GM21423 (cell line): Measurements from ENCODE around the gene SDHA.

Experiments used
- ATAC-seq: cut with Tn5 transposase; IDR thresholded peaks from one replicate; pipeline ENCODE4 v1.9.1; 2021; ENCODE audit warnings: mild to moderate bottlenecking, moderate library complexity; ENCODE audit not compliant: unreplicated experiment

The SDHA gene

DNA sequence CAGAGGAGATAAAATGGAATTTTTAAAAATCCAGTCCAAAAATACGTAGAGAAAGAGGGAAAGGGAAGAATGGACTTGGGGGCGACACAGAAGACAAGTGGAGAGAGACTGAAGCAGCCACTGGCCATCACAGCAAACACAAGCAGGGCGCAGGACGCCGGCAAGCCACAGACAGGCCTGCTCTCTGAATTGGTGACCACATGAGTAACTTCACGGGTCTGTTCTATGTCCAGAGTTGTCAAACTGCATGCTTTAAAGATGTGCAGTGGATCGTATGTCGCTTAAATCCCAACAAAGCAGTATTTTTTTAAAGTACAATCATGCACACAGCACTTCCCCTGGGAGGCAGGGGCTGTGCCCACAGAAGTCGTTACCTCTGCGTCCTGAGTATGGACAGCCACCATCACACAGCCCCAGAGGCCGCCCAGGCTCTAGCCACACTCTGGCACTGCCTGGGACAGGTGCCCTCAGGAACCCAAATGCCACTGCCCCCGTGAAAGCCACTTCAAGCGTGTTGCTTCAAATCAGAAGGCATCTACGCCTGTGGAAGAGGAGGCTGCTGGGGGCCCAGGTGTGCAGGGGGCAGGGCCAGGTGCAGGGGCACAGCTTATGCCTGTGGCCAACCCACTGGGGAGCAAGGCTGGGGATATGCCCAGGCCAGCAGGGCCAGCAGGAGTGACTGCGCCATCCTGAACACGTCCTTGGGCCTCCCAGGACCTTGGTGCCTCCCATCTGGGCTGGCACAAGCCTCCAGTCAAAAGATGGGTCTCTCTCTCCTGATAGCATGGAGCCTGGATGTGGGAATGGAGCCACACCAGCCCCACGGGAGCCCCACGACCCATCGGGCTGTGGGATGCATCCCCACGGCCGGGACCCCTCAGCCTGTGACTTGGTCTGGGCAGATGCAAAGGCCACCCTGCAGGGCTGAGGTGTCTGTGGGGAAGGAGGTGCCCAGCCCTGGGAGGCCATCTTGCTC lies 32.7 kb upstream of the SDHA start:
- ATAC-seq, result no peak

DNA sequence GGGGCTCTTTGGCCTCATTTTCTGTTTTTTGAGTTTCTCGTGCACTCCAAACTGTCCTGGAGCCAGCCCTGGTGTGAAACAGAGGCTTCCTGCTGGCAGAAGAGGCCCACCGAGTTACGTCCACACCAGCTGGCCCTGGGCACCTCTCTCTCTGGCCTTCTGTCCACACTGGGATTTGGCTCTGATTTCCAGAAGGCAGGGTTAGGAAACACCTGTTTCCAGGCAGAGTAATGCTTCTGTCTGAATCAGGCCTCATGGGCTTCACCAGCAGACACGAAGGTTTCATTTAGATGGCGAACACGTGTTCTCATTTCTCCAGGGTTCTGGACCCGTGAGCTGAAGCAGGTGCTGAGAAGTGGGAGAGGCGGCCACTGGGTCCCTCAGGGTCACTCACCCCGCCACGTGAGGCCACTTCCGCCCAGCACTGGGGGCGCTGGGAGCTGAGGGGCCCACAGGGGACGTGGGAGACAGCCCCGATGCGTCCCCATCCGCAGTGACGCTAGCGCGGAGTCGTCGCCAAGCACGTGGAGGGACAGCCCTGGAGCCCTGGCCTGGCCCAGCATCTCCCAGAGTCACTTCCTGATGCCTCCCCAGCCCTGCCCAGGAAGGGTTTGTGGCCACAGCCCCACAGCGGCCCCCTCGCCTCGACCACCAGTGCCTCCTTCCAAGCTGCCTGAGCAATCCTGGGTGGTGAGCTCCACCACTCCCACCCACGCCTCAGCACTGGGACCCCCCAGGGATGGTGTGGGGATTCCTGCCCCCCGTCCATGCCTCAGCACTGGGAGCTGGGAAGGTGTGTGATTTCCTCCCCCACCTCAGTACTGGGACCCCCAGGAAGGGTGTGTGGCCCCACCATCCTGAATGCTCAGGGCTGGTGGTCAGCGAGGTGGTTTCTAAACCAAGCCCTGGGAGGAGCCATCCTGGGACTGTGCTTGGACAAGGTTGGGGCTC lies 31.8 kb upstream of the SDHA start:
- ATAC-seq, result no peak

DNA sequence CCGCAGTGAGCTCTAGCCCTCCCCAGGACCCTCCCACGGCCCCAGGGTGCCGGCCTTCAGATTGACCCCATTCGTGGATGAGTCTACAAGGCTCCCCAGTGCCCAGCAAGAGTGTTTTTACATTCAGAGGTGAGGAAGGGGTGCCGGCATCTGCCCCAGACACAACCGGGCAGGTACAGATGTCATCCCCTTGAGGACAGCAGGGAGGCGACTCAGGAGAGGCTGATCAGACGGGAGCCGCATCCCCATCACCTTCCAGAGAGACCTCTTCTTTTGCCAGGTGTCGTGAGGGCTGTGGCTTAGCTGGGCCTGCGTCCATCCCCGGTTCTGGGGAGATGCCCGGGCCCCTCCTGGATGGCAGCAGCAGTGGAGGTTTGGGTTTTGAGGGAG lies 31.1 kb upstream of the SDHA start:
- ATAC-seq, result no peak

DNA sequence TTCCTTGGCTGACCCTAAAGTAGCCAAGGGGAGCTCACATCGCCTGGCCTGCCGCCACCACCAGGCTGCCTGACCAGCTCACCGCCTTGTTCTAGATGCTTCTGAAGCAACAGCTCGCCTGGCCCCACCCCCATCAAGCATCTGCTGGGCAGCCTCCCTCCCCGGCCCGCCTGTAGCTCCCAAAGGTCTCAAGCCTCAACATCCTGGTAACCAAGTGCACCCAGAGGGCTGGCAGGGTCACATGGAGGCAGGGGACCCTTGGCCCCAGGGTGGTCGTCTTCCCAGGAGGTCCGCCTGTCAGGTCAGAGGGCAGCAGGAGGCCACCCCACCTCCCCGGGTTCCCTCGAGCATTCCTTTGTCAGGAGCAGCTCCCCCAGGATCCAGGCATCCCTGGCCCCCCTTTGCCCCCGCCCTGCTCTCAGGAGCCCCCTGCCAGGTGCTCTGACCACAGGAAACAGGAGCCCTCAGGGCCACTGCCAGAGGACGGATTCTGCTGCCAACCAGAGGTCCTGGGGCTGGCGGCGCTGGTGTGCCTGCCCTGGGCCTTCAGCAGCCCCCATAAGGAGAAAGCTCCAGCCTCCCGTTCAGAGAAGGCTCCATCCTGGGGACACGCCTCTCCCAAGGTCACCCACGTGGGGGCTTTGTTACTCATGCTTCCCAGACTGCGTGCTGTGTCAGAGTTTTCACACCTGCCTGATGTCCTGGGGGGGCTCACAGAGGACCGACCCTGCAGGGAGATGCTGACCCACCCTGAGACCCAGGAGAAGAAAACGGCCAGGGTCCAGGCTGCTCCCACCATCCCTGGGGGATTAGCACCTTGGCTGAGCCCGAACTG lies 30.3 kb upstream of the SDHA start:
- ATAC-seq, result no peak

DNA sequence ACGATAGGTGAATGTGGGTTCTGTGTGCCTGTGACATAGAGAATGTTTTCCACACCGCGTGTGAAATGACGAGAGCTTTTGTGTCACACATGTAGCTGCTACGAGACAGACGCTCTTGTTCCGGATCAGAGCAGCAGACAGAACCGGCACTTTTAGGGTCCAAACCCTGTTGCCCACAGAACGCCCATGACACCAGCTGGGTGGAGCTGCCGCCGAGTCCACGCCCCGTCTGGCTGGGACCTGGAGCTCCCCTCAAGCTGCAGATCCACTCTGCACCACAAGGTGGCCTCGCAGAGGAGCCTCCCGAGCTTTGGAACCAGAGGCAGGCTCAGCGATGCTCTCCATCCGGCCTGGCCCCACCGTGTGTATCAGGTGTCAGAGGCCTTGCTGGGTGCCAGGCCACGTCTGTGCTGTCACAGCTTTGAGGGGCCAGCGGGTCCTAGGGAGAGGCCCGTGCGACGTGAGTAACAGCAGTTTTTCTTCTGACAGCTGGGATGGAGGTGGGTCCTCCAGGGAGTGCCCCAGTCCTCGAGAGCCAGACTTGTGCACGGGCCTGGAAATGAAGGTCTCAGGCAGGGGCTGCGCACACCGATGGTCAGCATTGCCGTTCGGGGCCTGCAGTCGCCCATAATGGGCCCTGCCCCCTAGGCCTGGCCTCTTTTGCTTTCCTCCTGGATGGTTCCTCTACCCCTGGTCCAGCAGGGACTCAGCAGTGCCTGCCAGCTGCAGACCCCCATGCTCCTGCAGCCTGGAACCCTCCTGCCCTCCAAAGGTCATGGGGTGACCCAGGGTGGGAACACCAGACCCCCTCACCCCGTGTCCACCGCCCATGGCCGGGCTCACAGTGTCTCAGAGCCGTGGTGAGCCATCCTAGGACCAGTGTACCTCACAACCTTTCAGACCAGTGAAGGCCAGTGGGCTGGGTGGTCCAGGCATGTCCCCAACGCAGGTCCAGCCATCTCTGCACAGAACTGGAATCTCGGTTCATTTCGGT lies 29.3 kb upstream of the SDHA start:
- ATAC-seq, result peak; percentile 77

DNA sequence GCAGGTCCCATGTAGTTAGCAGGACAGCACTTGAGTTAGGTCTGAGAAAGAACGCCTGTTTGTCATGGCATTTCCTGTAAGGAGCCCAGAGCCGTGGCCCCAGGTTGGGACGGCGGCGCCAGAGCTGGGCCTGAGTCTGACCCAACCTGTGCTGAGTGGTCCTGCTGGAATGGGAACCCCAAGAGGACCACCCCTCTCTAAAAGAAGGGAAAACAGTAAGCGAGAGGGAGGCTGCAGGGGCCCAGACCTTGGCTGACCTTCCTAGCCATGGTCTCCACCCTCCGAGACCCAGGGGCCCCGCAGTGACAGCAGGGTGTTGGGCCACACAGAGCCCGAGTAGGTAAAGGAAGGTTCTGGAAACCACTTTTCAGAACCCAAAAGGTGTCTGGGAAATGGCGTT lies 28.6 kb upstream of the SDHA start:
- no peak for ATAC-seq

DNA sequence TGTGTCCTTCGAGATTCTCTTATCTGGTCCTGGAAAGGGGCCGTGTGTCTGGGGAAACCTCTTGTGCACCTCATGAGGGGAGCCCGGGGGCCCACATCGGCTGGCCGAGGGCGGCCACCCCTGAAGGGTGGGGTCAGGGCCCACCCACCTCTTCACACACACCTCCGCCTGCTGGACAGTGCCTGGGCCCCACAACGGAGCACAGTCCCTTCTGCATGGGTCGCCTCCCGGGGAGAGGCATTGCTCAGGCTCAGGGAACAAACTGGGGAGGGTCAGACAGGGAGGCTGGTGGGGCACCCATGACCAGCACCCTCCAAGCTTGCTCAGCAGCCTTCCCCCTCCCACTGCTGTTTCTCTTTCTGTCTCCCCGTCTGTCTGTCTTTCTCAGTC lies 28.1 kb upstream of the SDHA start:
- ATAC-seq, result no peak

DNA sequence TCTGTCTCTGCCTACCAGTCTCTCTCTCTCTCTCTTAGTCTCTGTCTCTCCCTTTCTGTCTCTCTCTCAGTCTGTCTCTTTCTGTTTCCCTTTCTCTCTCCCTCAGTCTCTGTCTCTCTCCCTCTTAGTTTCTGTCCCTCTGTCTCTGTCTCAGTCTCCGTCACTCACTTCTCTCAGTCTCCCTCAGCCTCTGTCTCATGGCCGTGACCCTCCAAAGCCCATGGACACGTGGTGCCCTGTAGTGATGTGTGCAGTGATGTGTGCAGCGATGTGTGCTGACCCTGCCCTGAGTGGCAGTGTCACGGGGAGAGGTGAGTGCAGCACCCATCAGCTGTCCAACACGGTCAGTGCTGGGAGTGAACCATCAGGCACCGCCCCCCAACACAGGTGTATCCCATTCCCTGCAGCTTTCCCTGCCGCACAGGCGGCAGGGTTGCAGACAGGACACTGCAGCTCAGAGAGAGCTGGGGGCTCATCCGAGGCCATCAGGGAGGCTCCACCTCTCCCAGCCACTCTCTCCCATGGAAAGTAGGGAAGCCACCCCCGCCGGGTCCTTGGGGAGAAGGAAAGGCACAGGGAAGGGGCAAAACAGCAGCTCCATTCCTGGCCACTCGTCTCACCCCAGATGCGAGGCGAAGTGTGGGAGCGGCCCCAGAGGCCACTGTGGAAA lies 27.6 kb upstream of the SDHA start:
- no peak for ATAC-seq

DNA sequence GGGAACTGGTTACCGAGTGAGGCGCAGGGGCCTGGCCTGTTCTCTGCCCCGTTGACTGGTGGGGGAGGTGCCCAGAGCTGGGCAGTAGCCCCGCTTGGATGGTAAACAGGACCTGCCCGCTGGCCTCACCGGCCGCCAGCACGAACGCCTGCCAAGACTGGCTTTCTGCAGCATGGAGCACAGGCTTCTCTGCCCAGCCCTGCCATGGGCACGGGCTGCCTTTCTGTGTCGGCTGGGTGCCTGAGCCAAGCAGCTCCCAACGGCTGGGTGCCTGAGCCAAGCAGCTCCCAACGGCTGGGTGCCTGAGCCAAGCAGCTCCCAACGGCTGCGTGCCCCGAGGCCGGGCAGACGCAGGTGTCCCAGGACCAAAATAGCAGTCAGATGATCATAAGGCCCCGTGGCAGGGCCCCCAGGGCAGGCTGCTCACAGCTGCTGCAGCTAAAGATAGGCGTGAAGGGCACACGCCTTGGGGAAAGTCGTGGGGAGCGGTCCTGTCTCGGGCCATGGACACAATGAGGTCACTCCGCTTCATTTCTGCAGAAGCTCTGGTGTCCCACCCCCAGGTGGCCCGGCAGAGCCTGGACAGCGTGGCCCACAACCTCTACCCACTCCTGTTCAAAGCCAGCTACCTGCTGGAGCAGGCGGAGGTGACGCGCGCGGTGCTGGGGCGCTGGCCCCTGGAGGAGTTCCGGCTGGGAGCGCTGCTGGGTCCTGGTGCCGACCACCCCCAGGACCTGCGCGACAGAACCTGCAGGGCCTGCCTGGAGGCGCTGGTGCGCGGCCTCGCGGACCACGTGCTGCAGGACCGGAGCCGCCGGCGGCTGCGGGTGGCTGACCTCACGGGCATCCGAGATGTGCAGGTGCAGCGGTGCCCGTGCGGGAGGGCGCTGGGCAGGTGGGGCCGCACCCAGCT lies 26.8 kb upstream of the SDHA start, which contains the start of gene LRRC14B:
TSS of gene LRRC14B (plus strand) at position 460 of the 913 bp plus-strand sequence. CDS start at position 504, 44 bp downstream.
- ATAC-seq, result peak; percentile 33

DNA sequence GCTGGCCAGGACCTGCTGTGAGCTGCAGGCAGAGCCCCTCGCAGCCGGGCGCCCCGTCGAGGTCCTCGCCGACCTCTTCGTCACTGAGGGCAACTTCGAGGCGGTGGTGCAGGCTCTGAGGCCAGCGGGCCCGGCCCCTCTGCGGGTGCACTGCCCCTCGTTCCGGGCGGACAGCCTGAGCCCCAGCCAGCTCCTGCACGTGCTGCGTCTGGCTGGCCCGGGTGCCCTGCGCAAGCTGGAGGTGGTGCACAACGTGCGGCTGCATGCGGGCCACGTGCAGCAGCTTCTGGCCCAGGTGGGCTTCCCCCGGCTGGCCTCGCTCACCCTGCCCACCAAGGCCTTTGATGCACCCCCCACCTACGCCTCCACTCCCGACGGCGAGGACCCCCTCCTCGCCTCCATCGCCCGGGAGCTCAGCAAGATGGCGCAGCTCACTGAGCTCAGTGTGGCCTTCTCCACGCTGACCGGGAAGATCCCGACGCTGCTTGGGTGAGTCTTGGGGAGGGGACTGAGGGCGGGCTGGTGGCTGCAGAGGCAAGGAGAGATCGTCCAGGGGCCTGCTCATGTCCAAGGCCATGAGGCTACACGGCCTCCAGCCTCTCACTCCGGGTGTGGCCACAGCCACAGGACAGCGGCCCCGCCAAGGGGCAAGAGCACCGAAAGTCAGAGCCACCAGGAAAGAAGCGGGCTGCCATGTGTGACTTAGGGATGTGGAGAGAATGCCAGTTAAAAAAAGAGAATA lies 26.0 kb upstream of the SDHA start:
- no peak for ATAC-seq

DNA sequence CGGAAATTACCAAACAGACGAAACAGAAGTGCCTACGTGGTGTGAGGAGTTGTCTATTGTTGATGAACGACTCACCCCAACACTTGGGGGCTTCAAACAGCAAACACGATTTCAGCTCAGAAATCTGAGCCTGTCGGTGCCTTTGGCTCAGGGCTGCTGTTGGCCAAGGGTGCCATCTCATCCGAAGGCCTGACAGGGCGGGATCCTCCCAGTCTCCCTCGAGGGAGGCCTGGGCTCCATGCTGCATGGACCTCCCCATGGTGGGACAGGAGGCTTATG lies 25.5 kb upstream of the SDHA start:
- ATAC-seq, result no peak

DNA sequence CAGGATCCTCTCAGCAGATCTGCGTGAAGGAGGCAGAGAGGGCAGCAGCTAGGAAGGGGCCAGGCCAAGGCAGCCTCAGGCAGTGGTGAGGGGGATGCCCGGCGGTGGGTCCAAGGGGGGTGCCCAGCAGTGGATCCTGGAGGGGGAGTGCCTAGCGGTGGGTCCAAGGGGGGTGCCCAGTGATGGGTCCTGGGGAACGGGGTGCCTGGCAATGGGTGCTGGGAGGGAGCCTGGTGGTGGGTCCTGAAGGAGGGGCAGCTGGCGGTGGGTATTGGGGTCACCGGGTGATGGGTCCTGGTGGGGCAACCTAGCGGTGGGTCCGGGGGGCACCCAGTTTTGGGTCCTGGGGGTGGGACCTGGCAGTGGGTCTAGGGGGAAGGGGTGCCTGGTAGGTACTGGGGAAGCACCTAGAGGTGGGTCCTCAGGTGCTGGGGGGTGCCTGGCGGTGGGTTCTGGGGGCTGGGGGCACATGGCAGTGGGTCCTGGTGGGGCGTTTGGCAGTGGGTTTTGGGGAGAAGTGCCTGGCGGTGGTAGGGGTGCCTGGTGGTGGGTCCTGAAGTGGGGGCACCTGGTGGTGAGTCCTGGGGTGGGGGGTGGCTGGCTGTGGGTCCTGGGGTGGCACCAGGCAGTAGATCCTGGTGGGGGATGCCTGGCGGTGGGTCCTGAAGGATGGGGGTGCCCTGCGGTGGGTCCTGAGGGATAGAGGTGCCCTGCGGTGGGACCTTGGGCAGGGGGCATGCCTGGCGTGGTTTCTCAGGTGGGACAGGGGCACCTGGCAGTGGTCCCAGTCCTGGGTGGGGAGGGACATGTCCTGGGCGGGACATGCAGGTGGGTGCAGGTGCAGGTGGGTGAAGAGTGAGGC lies 24.9 kb upstream of the SDHA start:
- ATAC-seq, result no peak

DNA sequence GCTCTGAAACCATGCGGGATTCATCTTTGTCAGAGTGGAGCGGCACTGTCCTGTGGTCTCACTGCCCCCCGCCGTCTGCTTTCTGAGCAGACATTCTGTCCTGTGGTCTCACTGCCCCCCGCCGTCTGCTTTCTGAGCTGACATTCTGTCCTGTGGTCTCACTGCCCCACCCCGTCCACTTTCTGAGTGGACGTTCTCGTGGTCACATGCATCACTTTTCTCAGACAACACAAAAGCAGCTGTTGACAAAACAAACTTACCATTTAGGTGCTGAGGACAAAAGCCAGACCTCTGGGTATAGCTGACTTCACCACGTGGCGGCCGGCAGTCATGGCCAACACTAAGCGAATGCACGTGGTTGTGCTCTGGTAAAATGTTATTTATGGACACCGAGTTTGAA lies 24.0 kb upstream of the SDHA start:
- ATAC-seq, result no peak

DNA sequence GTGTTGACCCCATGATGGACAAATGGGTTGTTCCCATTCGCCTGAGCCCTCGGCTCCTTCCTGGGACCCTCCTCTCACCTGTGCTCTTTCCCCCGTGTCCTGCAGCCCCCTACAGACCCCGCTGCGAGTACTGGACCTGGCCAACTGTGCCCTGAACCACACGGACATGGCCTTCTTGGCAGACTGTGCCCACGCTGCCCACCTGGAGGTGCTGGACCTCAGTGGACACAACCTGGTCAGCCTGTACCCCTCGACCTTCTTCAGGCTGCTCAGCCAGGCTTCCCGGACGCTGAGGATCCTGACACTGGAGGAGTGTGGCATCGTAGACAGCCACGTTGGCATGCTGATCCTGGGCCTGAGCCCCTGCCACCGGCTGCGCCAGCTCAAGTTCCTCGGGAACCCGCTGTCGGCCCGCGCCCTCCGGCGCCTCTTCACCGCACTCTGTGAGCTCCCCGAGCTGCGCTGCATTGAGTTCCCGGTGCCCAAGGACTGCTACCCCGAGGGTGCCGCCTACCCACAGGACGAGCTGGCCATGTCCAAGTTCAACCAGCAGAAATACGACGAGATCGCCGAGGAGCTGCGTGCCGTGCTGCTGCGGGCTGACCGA lies 23.4 kb upstream of the SDHA start:
- ATAC-seq, result no peak

DNA sequence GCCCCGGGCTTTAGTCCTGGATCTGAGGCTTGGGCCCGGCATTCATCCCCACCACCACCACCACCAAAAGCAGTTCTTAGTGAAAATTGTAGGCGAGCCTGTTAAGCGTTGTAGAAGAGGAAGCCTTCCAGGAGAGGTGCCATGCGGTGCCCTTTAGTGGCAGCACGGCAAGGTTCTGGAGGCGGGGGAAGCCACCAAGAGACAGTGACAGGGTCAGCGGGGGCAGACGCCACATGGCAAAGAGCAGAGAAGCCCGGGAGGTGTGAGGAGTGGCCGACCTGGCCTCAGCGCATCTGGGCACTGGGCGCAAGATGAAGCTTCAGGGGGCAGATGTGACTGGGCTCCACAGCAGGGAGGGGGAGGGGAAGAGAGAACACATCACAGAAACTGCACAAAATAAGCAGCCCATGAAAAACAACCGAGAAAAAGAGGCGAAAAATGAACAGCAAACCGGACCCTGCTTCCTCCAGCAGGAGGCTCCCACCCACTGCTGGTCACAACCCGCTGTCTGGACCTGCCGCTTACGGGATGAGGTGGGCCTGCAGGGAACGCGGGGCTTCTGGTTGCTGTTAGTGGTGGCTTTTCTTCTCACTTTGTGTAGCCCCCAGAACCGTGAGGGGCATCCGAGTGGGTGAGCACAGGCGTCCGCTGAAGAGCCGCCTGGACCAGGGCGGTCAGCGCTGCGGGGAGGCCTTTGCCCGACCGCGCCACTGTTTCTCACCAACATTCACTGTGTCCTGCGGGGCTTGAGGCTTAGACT lies 22.5 kb upstream of the SDHA start:
- ATAC-seq, result no peak
